OCI-LY3 (cell line): Measurements from ENCODE around the gene DRAM2.

Source experiments
- CTCF ChIP-seq: fragments of 200-600, 300-600 bp; sonication (generic); IDR thresholded peaks from 2 replicates; pipeline ENCODE4 v1.5.1; 2014; ENCODE audit warnings: antibody characterized with exemption, low read length, low read depth
- EZH2phosphoT487 ChIP-seq: fragments of 200-600 bp; shearing (Covaris generic); IDR thresholded peaks from 2 replicates; pipeline ENCODE4 v1.6.1; 2018; ENCODE audit warnings: antibody characterized with exemption, mixed run types, low read depth

GRCh38 chr1:111101854-111102642, 37.8 kb downstream of the DRAM2 start:
- TF ChIP-seq EZH2phosphoT487 (no peak), CTCF (no peak)
